Upper lobe of right lung (tissue), 1 donor: Measurements from ENCODE around the gene OR2T33. TPM values are rescaled to one million over a fixed set of nuclear protein-coding genes. Genes with fewer than 3 reads are reported as not detected.
"Not testable (repeated sequence)": the region's sequence is repeated elsewhere in the genome, so short reads cannot be mapped to it uniquely, and the experiment has no call there.

Experiments used
- ATAC-seq: fragments of 200-7000 bp; cut with Tn5 transposase; one replicate; pipeline ENCODE4 v1.9.1; 2020; ENCODE audit warnings: mild to moderate bottlenecking, moderate library complexity
- DNase-seq: peaks from one replicate; pipeline ENCODE4 v3.0.0-alpha.2; 2020
- H3K27ac ChIP-seq: fragments of 200-600 bp; one replicate; pipeline ENCODE4 v1.8.0; 2022
- H3K27me3 ChIP-seq: fragments of 200-600 bp; one replicate; pipeline ENCODE4 v1.8.0; 2022; ENCODE audit warnings: mild to moderate bottlenecking
- H3K36me3 ChIP-seq: fragments of 200-600 bp; one replicate; pipeline ENCODE4 v1.8.0; 2022
- H3K4me1 ChIP-seq: fragments of 200-600 bp; one replicate; pipeline ENCODE4 v1.8.0; 2022
- H3K4me3 ChIP-seq: fragments of 200-600 bp; one replicate; pipeline ENCODE4 v1.8.0; 2022; ENCODE audit warnings: mild to moderate bottlenecking
- H3K9me3 ChIP-seq: fragments of 200-600 bp; one replicate; pipeline ENCODE4 v1.8.0; 2022
- intact Hi-C: fragments of 100-400 bp; cut with DNase I; formaldehyde crosslinking; loops from one replicate; pipeline ENCODE4 v1.11.0; 2022
- long read RNA-seq: library from polyadenylated mRNA; unstranded; transcript quantifications from one replicate; pipeline ENCODE4 v2.0.0, GENCODE V29; 2021
- total RNA-seq: library from RNA; stranded (reverse); fragmentation: NEBNext Ultra II Directional; extraction: Animal tissue kit (Norgen Biotek cat#: 25700); gene quantifications from one replicate; pipeline ENCODE4 v1.2.1, GENCODE V29; 2021
- TF ChIP-seq, protein P1 (sequence below): fragments of 200-600 bp; IDR thresholded peaks from one replicate; pipeline ENCODE4 v1.8.0; 2022; ENCODE audit warnings: antibody characterized with exemption
- donor health status: DM: no; HTN: yes; CAD: no; lungs with severe emphysema.

OR2T33 gene, protein sequence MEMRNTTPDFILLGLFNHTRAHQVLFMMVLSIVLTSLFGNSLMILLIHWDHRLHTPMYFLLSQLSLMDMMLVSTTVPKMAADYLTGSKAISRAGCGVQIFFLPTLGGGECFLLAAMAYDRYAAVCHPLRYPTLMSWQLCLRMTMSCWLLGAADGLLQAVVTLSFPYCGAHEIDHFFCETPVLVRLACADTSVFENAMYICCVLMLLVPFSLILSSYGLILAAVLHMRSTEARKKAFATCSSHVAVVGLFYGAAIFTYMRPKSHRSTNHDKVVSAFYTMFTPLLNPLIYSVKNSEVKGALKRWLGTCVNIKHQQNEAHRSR
- not detected for total RNA-seq
- long read RNA-seq: 0 reads

DNA sequence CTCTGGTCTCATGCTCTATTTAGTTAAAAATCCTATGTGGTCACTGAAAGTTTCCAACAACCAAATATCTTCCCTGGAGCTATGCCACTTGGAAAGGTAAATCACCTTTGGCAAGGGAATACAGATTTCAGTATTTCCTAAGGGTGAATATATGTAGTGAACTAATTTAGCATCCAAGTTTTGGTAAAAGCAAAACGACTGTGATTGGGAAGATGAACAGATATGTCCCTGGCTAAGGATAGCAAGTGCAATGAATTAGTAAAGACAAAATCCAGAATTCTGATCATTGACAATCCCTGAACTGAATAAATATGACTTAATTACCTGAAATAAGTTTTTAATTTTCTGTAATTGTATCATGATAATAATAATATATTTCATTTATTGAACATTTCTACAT is at the start of gene OR2T33:
Gene OR2T33, minus strand, starts transcription at position 101 of the 400 bp plus-strand sequence. CDS start 4,162 bp downstream, outside the sequence.
- Histone ChIP-seq H3K27ac (no peak within 1 kb of the TSS), H3K27me3 (no peaks in the 10 kb centered on the region), H3K36me3 (no peaks in the 10 kb centered on the region), H3K9me3 (no peaks in the 10 kb centered on the region), H3K4me3 (no peak within 1 kb of the TSS), H3K4me1 (no peaks in the 10 kb centered on the region)
- no peak for ATAC-seq
- no peak for DNase-seq
- TF ChIP-seq, protein P1, sequence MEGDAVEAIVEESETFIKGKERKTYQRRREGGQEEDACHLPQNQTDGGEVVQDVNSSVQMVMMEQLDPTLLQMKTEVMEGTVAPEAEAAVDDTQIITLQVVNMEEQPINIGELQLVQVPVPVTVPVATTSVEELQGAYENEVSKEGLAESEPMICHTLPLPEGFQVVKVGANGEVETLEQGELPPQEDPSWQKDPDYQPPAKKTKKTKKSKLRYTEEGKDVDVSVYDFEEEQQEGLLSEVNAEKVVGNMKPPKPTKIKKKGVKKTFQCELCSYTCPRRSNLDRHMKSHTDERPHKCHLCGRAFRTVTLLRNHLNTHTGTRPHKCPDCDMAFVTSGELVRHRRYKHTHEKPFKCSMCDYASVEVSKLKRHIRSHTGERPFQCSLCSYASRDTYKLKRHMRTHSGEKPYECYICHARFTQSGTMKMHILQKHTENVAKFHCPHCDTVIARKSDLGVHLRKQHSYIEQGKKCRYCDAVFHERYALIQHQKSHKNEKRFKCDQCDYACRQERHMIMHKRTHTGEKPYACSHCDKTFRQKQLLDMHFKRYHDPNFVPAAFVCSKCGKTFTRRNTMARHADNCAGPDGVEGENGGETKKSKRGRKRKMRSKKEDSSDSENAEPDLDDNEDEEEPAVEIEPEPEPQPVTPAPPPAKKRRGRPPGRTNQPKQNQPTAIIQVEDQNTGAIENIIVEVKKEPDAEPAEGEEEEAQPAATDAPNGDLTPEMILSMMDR: no peak
- intact Hi-C loops: no loop called here

DNA sequence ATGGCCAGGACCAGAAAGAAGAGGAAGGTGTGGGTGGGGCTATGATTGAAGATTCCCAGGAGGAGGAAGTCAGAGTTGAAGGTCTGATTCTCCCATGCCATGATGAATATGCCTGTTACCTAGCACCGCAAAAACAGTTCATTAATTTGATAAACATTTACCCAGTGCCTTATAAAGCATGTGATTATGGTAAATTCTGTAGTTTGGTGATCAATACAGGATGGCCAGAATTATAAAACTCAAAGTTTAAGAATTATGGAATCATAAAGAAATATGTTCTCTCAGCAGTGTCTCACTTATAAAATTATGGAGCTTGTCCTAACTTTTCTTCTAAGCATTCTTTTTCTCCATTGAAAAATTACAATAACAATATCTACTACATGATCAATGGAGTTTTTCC is 46.7 kb upstream of the OR2T33 start, which contains the start of gene OR2M7:
Gene OR2M7, minus strand, starts transcription at position 101 of the 400 bp plus-strand sequence. Its CDS starts 0 bp downstream, at position 101.
- no peak for ATAC-seq
- intact Hi-C loops: no loop called here
- H3K9me3 ChIP-seq: no peaks in the 10 kb centered on the region
- H3K4me3 ChIP-seq: no peak within 1 kb of the TSS
- no peaks in the 10 kb centered on the region for H3K4me1 ChIP-seq
- TF ChIP-seq, protein P1: no peak
- H3K27ac ChIP-seq: no peak within 1 kb of the TSS
- DNase-seq: no peak
- H3K36me3 ChIP-seq: no peaks in the 10 kb centered on the region
- no peaks in the 10 kb centered on the region for H3K27me3 ChIP-seq

DNA sequence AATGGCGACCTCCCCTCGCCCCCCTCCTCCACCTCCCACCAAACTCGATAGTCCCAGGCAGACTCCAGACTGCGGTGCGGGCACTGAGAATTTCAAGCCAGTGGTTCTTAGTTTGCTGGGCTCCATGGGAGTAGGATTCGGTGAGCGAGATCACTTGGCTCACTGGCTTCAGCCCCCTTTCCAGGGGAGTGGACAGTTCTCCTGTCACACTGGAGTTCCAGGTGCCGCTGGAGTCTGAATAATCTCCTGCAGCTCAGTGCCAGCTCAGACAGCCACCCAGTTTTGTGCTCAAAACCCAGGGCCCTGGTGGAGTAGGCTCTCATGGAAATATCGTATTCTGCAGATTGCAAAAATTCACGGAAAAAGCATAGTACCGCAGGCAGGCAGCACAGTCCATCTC is 39.0 kb upstream of the OR2T33 start:
- Histone ChIP-seq H3K4me1 (no peaks in the 10 kb centered on the region), H3K9me3 (no peaks in the 10 kb centered on the region), H3K36me3 (no peaks in the 10 kb centered on the region), H3K4me3 (no peak overlapping the region), H3K27me3 (no peaks in the 10 kb centered on the region), H3K27ac (no peak overlapping the region)
- DNase-seq: no peak
- no peak for ATAC-seq
- intact Hi-C loops: no loop called here
- TF ChIP-seq, protein P1: no peak

DNA sequence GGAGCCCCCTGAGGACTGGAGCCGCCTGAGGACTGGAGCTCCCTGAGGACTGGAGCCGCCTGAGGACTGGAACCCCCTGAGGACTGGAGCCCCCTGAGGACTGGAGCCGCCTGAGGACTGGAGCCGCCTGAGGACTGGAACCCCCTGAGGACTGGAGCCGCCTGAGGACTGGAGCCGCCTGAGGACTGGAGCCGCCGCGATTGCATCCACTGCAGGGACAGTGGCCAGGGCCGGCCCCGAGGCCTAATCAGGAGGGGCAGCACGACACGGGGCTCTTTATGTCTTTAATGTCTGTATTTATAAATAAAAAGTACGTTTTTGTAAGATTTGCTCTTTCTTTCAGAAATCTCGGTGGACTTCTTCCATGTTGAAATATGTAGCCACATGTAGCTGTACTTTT is 29.0 kb upstream of the OR2T33 start:
- H3K4me1 ChIP-seq, intact Hi-C loops, H3K9me3 ChIP-seq, H3K27ac ChIP-seq, H3K27me3 ChIP-seq, ATAC-seq, DNase-seq, H3K36me3 ChIP-seq, H3K4me3 ChIP-seq: not testable (repeated sequence)

DNA sequence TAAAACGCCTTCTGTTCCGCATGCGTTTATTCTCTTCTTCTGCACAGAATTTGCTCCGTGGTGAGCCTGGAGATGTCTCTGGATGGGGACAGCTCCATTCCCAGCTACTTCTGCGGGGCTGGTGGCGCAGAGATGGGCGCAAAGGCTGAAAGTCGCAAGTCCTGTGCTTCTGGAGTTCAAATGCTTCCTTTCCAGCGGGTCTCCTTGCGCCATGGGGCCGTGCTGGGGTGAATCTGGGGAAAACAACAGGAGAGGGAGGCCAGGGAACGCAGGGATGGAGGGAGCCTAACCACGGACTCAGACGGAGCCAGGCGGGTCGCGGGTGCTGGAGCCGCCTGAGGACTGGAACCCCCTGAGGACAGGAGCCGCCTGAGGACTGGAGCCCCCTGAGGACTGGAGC is 28.3 kb upstream of the OR2T33 start:
- Histone ChIP-seq H3K27me3 (no peaks in the 10 kb centered on the region), H3K9me3 (no peaks in the 10 kb centered on the region), H3K36me3 (no peaks in the 10 kb centered on the region), H3K27ac (no peak overlapping the region), H3K4me3 (no peak overlapping the region), H3K4me1 (no peaks in the 10 kb centered on the region)
- TF ChIP-seq, protein P1: no peak
- ATAC-seq (no peak), DNase-seq (no peak)
- intact Hi-C loops: no loop called here

DNA sequence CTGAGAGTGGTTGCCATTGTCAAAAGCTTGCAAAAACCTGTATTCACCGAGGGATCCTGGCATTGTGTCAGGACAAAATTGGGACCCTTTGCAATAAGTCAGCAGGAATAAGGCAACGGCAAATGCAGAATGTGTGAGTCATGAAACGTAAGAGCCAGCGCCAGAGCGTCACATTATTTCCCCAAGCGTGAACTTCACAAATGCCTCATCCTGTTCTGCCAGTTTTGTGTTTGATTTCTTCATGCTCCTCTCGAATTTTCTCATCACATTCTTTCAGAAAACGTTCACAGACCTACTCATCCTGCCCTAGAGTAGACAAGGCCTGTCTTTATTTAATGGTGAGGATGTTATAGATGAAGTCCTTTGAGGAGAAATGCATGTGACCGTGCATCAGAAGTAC is 27.9 kb upstream of the OR2T33 start:
- ATAC-seq, H3K36me3 ChIP-seq, H3K27me3 ChIP-seq, H3K4me3 ChIP-seq, H3K4me1 ChIP-seq, H3K9me3 ChIP-seq, DNase-seq, intact Hi-C loops, H3K27ac ChIP-seq: not testable (repeated sequence)
